ENCODE data around the gene FOXJ1. TPM values are rescaled to one million over a fixed set of nuclear protein-coding genes. Genes with fewer than 3 reads are reported as not detected.

Gene FOXJ1
- total and polyA plus RNA-seq, 9 donors: 0.23 to 168 (median 5.8) TPM; not detected in 2

- intact Hi-C loops (cut with DNase I): no loop called here
- WGBS, 3 donors: 94 to 96% (median 95%) methylated on average over 8 of the region's 8 CpGs
These were observed 10.9 kb upstream of the FOXJ1 start for GRCh38 chr17:76151896-76152454.

GRCh38 chr17:76150712-76151622 lies 9.9 kb upstream of the FOXJ1 start:
- Histone ChIP-seq H3K9me3 (no peaks in the 10 kb centered on the region), H3K27me3 (no peaks in the 10 kb centered on the region), H3K4me3 (no peak overlapping the region), H3K36me3 (no peaks in the 10 kb centered on the region), H3K27ac (no peak overlapping the region), H3K4me1 (ENCODE audit: insufficient read depth) (no peaks in the 10 kb centered on the region)
- TF ChIP-seq EP300 (IDR thresholded peaks at IDR 0.05): no peak
- no peak for TF ChIP-seq CTCF (IDR thresholded peaks at IDR 0.05)
- TF ChIP-seq POLR2A (IDR thresholded peaks at IDR 0.05): no peak
- intact Hi-C loops (cut with DNase I): no loop called here
- no peak for DNase-seq
- 85 to 91% (median 89%) methylated on average over 23 of the region's 23 CpGs for WGBS, 3 donors

More at GRCh38 chr17:76151896-76152454, 10.9 kb upstream of the FOXJ1 start:
- no peak for TF ChIP-seq EP300 (IDR thresholded peaks at IDR 0.05)
- no peak for TF ChIP-seq CTCF (IDR thresholded peaks at IDR 0.05)
- H3K9me3 ChIP-seq: no peaks in the 10 kb centered on the region
- H3K27me3 ChIP-seq: no peaks in the 10 kb centered on the region
- no peaks in the 10 kb centered on the region for H3K4me1 ChIP-seq (ENCODE audit: insufficient read depth)
- no peaks in the 10 kb centered on the region for H3K36me3 ChIP-seq
- no peak overlapping the region for H3K27ac ChIP-seq
- no peak overlapping the region for H3K4me3 ChIP-seq
- DNase-seq: no peak

GRCh38 chr17:76149214-76149613 lies 8.2 kb upstream of the FOXJ1 start:
- Histone ChIP-seq H3K27me3 (no peaks in the 10 kb centered on the region), H3K4me3 (no peak overlapping the region), H3K9me3 (no peaks in the 10 kb centered on the region), H3K36me3 (no peaks in the 10 kb centered on the region), H3K27ac (no peak overlapping the region), H3K4me1 (ENCODE audit: insufficient read depth) (no peaks in the 10 kb centered on the region)
- DNase-seq: no peak
- no peak for TF ChIP-seq POLR2A (IDR thresholded peaks at IDR 0.05)
- no peak for TF ChIP-seq EP300 (IDR thresholded peaks at IDR 0.05)
- TF ChIP-seq CTCF (IDR thresholded peaks at IDR 0.05): no peak
- 92% methylated on average over 10 of the region's 10 CpGs for WGBS, 3 donors
- intact Hi-C loops (cut with DNase I): no loop called here

- TF ChIP-seq POLR2A (IDR thresholded peaks at IDR 0.05): no peak
- no peak for TF ChIP-seq CTCF (IDR thresholded peaks at IDR 0.05)
- no peak for TF ChIP-seq EP300 (IDR thresholded peaks at IDR 0.05)
- intact Hi-C loops (cut with DNase I): no loop called here
- WGBS, 3 donors: 89 to 100% (median 100%) methylated on average over 1 of the region's 1 CpG
- DNase-seq: no peak
- Histone ChIP-seq H3K4me1 (ENCODE audit: insufficient read depth) (no peaks in the 10 kb centered on the region), H3K9me3 (no peaks in the 10 kb centered on the region), H3K4me3 (no peak overlapping the region), H3K27me3 (no peaks in the 10 kb centered on the region), H3K27ac (no peak overlapping the region), H3K36me3 (no peaks in the 10 kb centered on the region)
These were observed 6.9 kb upstream of the FOXJ1 start for GRCh38 chr17:76148015-76148326.

Measured in ovary (tissue), 9 donors.